Fibroblast of pulmonary artery (primary cell): ENCODE data around the gene NPHP4.

Experiments
- DNase-seq: peaks from one replicate; pipeline ENCODE4 v3.0.0-alpha.2; 2010; ENCODE audit warnings: low read depth
- H3K4me3 ChIP-seq: replicated peaks from 2 replicates; pipeline ENCODE4 v1.5.1; 2011; ENCODE audit warnings: low read depth, mild to moderate bottlenecking, control low read depth, low read length, moderate library complexity
- CTCF ChIP-seq: IDR thresholded peaks from 2 replicates; pipeline ENCODE4 v1.5.1; 2011; ENCODE audit warnings: mild to moderate bottlenecking, control low read depth, low read length, inconsistent platforms; ENCODE audit errors: missing control alignments

Gene NPHP4

GRCh38 chr1:6014130-6014999 lies 22.1 kb upstream of the NPHP4 start:
- no peak for TF ChIP-seq CTCF
- no peak for DNase-seq
- H3K4me3 ChIP-seq: no peak overlapping the region

- TF ChIP-seq CTCF: no peak
- H3K4me3 ChIP-seq: no peak overlapping the region
Measured at GRCh38 chr1:6013491-6013890, 21.3 kb upstream of the NPHP4 start.

GRCh38 chr1:6012529-6013318 lies 20.5 kb upstream of the NPHP4 start:
- TF ChIP-seq CTCF: no peak
- H3K4me3 ChIP-seq: no peak overlapping the region
- DNase-seq: no peak

More at GRCh38 chr1:6013491-6013890, 21.3 kb upstream of the NPHP4 start:
- DNase-seq: no peak

- H3K4me3 ChIP-seq: no peak overlapping the region
- no peak for DNase-seq
- no peak for TF ChIP-seq CTCF
Measured at GRCh38 chr1:6011946-6012258, 19.7 kb upstream of the NPHP4 start.

- TF ChIP-seq CTCF: no peak
- H3K4me3 ChIP-seq: no peak overlapping the region
Measured at GRCh38 chr1:6011161-6011945, 19.1 kb upstream of the NPHP4 start.

GRCh38 chr1:6010554-6010953 lies 18.3 kb upstream of the NPHP4 start:
- H3K4me3 ChIP-seq: no peak overlapping the region
- DNase-seq: no peak
- no peak for TF ChIP-seq CTCF

More at GRCh38 chr1:6011161-6011945, 19.1 kb upstream of the NPHP4 start:
- no peak for DNase-seq
